Measurements from ENCODE around the gene TF. TPM values are rescaled to one million over a fixed set of nuclear protein-coding genes. Genes with fewer than 3 reads are reported as not detected.

Gene TF
- total RNA-seq, 1 donor from 2014 or later, result 0.34 TPM

DNA sequence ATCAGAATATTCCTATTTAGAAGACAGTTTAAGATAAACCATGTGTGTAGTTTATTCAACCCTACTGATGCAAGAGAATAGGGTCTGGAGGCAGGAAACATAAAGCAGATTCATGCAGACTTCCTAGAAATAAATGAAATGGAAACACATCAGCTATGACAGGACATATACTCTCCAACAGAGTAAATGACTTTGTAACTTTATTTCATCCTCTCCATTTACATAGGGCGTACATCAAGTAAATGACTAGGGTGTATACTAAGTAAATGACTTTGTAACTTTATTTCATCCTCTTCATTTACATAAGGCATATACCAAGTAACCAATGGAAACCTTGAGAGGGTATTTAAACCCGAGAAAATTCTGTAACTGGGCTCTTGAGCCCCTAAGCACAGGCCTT, 41.8 kb downstream of the TF start:
- DNase-seq (ENCODE audit: low read depth) (no peak), FAIRE-seq (no peak)
- Histone ChIP-seq H3K36me3 (ENCODE audit: insufficient read depth, low read length) (no peaks in the 10 kb centered on the region), H3K4me1 (ENCODE audit: insufficient read depth, low read length) (no peaks in the 10 kb centered on the region), H3K9me3 (ENCODE audit: insufficient read depth, low read depth, low read length) (peaks cover 12% of the 10 kb centered on the region), H2AFZ (ENCODE audit: low read depth, low read length) (no peak overlapping the region), H3K9ac (ENCODE audit: low read length) (no peak overlapping the region), H3K27me3 (ENCODE audit: insufficient read depth, low read length) (no peaks in the 10 kb centered on the region), H3K4me3 (ENCODE audit: insufficient read depth, low read depth, low read length) (no peak overlapping the region), H3K27ac (ENCODE audit: low read depth, low read length) (no peak overlapping the region), H3K4me2 (ENCODE audit: low read length) (no peak overlapping the region), H3K79me2 (ENCODE audit: insufficient read depth, low read length) (no peaks in the 10 kb centered on the region), H4K20me1 (ENCODE audit: insufficient read depth, low read length) (no peaks in the 10 kb centered on the region)
- no peaks in the 10 kb centered on the region for H3K27me3 Mint-ChIP-seq (ENCODE audit: low read depth, unreplicated experiment)
- peaks cover 8% of the 10 kb centered on the region for H3K9me3 Mint-ChIP-seq (ENCODE audit: unreplicated experiment)
- H3K4me1 Mint-ChIP-seq (ENCODE audit: low read depth, unreplicated experiment), result no peaks in the 10 kb centered on the region
- no peaks in the 10 kb centered on the region for H3K36me3 Mint-ChIP-seq (ENCODE audit: low read depth, unreplicated experiment)
- no peak for TF ChIP-seq EZH2 (IDR thresholded peaks at IDR 0.05; ENCODE audit: insufficient read depth, low read length)
- no peak for TF ChIP-seq CTCF (IDR thresholded peaks at IDR 0.05; ENCODE audit: insufficient read depth, low read depth, low read length)
- no peak overlapping the region for H3K4me3 Mint-ChIP-seq (ENCODE audit: unreplicated experiment)
- H3K27ac Mint-ChIP-seq (ENCODE audit: unreplicated experiment), result no peak overlapping the region

DNA sequence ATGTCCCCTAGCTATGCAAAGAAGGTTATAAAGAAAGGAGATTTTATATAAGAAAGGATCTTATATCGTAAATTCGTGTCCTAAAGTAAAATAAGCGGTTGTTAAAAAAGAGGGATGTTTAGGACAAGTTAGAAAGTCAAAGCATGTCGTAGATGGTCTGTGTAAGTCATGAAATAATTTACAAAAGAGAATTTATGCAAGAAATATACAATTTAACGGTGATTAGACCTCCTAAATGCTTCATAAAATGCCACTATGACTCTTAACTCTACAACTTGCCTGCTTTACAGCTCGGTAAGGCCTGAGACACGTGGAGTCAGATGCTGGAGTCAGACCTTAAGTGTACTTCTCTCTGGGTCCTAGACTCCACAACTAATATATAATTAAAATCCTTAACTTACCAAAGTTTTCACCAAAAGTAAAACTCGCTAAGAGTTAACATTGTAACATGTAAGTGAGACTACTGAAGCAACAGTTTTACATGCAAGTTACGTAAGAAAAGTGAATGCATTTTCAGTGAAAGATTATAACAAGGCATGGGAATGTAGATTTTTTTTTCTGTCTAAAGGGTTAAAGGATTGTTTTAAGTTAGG, 46.1 kb downstream of the TF start:
- Mint-ChIP-seq H3K4me1 (ENCODE audit: low read depth, unreplicated experiment) (no peaks in the 10 kb centered on the region), H3K36me3 (ENCODE audit: low read depth, unreplicated experiment) (no peaks in the 10 kb centered on the region), H3K27me3 (ENCODE audit: low read depth, unreplicated experiment) (no peaks in the 10 kb centered on the region), H3K9me3 (ENCODE audit: unreplicated experiment) (peaks cover 14% of the 10 kb centered on the region), H3K4me3 (ENCODE audit: unreplicated experiment) (no peak overlapping the region), H3K27ac (ENCODE audit: unreplicated experiment) (no peak overlapping the region)
- Histone ChIP-seq H3K4me1 (ENCODE audit: insufficient read depth, low read length) (no peaks in the 10 kb centered on the region), H3K27me3 (ENCODE audit: insufficient read depth, low read length) (no peaks in the 10 kb centered on the region), H2AFZ (ENCODE audit: low read depth, low read length) (no peak overlapping the region), H4K20me1 (ENCODE audit: insufficient read depth, low read length) (no peaks in the 10 kb centered on the region), H3K27ac (ENCODE audit: low read depth, low read length) (no peak overlapping the region), H3K4me3 (ENCODE audit: insufficient read depth, low read depth, low read length) (no peak overlapping the region), H3K9ac (ENCODE audit: low read length) (no peak overlapping the region), H3K9me3 (ENCODE audit: insufficient read depth, low read depth, low read length) (peaks cover 8% of the 10 kb centered on the region), H3K79me2 (ENCODE audit: insufficient read depth, low read length) (no peaks in the 10 kb centered on the region), H3K36me3 (ENCODE audit: insufficient read depth, low read length) (no peaks in the 10 kb centered on the region), H3K4me2 (ENCODE audit: low read length) (no peak overlapping the region)
- no peak for DNase-seq (ENCODE audit: low read depth)
- no peak for FAIRE-seq
- TF ChIP-seq CTCF (IDR thresholded peaks at IDR 0.05; ENCODE audit: insufficient read depth, low read depth, low read length) (no peak), EZH2 (IDR thresholded peaks at IDR 0.05; ENCODE audit: insufficient read depth, low read length) (no peak)

GRCh38 chr3:133797396-133798105, 51.4 kb downstream of the TF start:
- DNase-seq (ENCODE audit: low read depth) (no peak), FAIRE-seq (no peak)
- peaks cover 8% of the 10 kb centered on the region for H3K27me3 Mint-ChIP-seq (ENCODE audit: low read depth, unreplicated experiment)
- no peak overlapping the region for H3K4me2 ChIP-seq (ENCODE audit: low read length)
- no peak overlapping the region for H3K4me3 Mint-ChIP-seq (ENCODE audit: unreplicated experiment)
- H3K27me3 ChIP-seq (ENCODE audit: insufficient read depth, low read length), result peaks cover 3% of the 10 kb centered on the region
- TF ChIP-seq EZH2 (IDR thresholded peaks at IDR 0.05; ENCODE audit: insufficient read depth, low read length), result no peak
- TF ChIP-seq CTCF (IDR thresholded peaks at IDR 0.05; ENCODE audit: insufficient read depth, low read depth, low read length), result no peak
- peaks cover 6% of the 10 kb centered on the region for H3K4me1 Mint-ChIP-seq (ENCODE audit: low read depth, unreplicated experiment)
- no peaks in the 10 kb centered on the region for H3K36me3 Mint-ChIP-seq (ENCODE audit: low read depth, unreplicated experiment)
- H3K27ac ChIP-seq (ENCODE audit: low read depth, low read length), result no peak overlapping the region
- no peaks in the 10 kb centered on the region for H3K36me3 ChIP-seq (ENCODE audit: insufficient read depth, low read length)
- no peak overlapping the region for H3K4me3 ChIP-seq (ENCODE audit: insufficient read depth, low read depth, low read length)
- H4K20me1 ChIP-seq (ENCODE audit: insufficient read depth, low read length), result no peaks in the 10 kb centered on the region
- H3K9me3 Mint-ChIP-seq (ENCODE audit: unreplicated experiment), result peaks cover 7% of the 10 kb centered on the region
- H3K4me1 ChIP-seq (ENCODE audit: insufficient read depth, low read length), result no peaks in the 10 kb centered on the region
- H3K27ac Mint-ChIP-seq (ENCODE audit: unreplicated experiment), result no peak overlapping the region
- no peak overlapping the region for H3K9ac ChIP-seq (ENCODE audit: low read length)
- H3K79me2 ChIP-seq (ENCODE audit: insufficient read depth, low read length), result no peaks in the 10 kb centered on the region
- H3K9me3 ChIP-seq (ENCODE audit: insufficient read depth, low read depth, low read length), result no peaks in the 10 kb centered on the region
- no peak overlapping the region for H2AFZ ChIP-seq (ENCODE audit: low read depth, low read length)

Measured in astrocyte (in vitro differentiated cells and primary cell).